Endometrium (tissue), 2 donors: ENCODE measurements around the gene RGS6.

Experiments
- FAIRE-seq: peaks from 2 replicates; lab custom pipeline; 2012; peaks lifted over from hg19 to GRCh38; lab: Jason Lieb, UNC
- donor health status: control.
- donor health status: control.

RGS6 gene

GRCh38 chr14:72014486-72014885 is 82.3 kb downstream of the RGS6 start:
- FAIRE-seq = no peak

GRCh38 chr14:72017290-72017689 is 85.1 kb downstream of the RGS6 start:
- FAIRE-seq = no peak

- FAIRE-seq = no peak
Observed at GRCh38 chr14:72023128-72024042, 91.2 kb downstream of the RGS6 start.

DNA sequence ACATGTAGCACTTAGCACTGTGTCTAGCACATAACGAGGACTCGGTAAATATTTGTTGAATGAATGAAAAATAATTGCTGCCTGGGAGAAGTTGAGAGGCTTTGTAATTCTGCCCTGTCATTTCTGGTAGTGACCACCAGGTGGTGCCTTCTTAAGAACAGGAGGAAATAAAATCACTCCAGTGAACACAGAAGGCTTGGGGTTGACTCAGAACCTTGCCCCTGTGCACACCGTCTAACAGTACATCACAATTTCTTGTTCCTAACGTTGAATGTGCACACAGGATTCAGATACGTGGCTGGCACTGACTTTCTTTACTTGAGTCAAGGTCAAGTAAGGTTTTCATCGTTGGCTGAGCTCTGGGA is 91.8 kb downstream of the RGS6 start:
- FAIRE-seq = no peak

- FAIRE-seq = no peak
Observed at GRCh38 chr14:72024504-72024903, 92.3 kb downstream of the RGS6 start.

DNA sequence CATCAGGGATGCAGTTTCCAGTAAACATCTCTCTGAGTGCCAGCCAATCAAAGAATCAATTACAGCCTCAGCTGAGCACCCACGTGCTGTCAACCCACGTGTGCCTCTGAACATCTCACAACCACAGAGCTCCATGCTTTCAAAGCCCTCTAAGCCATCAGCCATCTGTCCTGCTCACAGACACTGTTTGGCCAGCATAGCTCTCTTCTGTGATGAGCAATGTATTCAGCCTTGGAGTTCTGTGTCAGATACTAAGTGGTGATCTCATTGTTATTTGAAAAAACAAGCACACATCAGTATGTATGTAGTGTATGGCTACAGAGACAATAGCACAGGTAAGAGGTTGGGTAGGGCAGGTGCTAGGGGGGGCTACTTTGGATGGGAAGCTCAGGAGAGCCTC is 94.3 kb downstream of the RGS6 start:
- FAIRE-seq = no peak

DNA sequence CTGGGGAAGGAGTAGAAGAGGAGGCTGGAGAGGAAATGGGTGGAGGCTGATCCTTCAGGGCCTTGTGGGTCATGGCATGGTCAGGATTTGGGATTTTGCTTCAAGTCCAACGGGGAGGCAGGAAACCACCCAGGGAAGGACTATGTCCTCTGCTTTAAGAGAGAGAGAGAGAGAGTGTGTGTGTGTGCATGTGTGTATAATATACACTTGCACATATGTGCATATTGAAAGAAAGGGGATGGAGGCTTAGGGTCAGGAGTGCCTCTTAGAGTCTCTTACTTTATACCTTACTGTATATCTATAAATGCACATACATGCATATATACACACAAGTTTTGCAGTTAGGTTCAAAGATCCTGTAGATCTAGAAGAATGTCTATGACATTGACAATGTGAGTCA is 94.8 kb downstream of the RGS6 start:
- FAIRE-seq = no peak

DNA sequence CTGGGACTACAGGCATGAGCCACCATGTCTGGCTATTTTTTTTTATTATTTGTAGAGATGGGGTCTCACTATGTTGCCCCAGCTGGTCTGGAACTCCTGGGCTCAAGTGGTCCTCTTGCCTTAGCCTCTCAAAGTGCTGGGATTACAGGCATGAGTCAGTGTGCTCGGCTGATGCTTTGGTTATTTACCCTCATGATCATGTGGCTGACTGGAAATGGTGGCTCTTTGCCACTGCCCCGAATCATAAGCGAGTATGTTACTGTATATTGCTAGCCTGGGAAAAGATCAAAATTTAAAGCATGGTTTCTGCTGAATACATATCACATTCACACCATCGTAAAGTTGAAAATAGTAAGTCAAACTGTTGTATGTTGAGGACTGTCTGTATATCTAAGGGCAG is 101.1 kb downstream of the RGS6 start:
- FAIRE-seq = no peak

DNA sequence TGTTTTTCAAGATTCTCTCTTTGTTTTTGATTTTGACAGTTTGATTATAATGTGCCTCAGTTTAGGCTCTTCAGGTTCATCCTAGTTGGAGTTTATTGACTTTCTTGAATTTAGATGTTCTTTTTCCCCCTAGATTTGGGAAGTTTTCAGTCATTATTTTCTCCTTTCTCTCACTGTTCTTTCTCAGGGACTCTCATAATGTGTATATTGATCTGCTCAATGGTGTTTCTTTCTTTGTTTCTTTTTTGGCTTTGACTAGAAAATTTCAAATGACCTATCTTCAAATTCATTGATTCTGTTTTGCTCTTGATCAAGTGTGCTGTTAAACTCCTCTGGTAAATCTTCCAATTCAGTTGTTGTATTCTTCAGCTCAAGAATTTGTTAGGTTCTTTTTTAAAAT is 108.3 kb downstream of the RGS6 start:
- FAIRE-seq = no peak

DNA sequence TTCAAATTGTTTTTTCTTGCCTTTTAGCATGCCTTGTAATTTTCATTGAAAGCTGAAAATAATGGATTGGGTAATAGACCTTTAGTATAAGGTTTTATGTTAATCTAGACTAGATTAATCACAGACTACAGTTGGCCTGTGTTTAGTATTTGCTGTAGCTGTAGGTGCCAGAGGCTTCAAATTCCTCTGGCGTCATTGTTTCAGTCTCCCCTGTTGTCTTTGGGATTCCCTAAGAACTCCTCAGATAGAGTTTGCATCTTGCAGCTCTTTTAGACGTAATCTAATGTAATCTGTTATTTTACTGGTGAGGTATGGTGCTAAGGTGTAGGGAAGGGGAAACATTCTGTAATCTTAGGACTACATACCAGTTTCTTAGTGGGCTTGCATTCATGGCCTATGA is 113.0 kb downstream of the RGS6 start:
- no peak for FAIRE-seq

- FAIRE-seq = no peak
Observed at GRCh38 chr14:72045885-72046284, 113.7 kb downstream of the RGS6 start.

- FAIRE-seq = no peak
Observed at GRCh38 chr14:72049462-72049861, 117.2 kb downstream of the RGS6 start.

DNA sequence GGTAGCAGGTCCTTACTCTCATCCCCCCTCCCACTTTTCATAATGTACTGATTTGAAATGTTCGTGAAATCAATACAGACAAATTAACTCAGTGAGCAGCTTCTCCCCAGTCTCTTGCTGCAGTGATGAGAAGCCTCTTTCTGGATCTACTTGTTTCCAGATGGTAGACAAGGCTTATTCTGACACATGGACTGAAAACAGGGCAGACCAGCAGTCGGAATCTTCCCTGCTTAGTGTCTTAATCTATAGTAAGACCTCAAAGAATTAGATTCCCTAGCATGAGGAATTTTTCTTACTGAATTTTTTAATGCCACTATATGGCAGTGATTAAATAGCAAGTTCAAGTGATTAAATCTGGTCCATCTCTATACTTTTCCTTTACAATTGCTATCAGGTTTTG is 120.1 kb downstream of the RGS6 start:
- FAIRE-seq = no peak

DNA sequence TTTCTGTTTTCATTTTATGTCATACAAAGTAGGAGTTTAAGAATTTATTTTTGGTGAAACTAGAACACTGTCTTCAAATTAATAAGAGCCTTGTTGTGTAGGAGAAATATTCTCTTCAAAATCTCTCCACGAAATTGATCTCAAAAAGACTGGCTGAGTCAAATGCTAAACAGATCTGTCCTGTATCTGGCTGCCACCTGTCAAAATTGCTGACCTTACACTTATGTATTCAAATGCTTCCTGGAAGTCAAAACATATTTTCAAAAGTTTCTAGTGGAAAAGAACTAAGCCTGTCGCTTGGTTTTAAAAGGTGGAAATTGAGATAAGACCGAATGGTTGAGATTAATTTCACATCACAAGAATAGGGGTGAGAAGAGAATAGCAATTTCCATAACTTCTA is 121.4 kb downstream of the RGS6 start:
- FAIRE-seq = no peak

GRCh38 chr14:72054911-72055310 is 122.7 kb downstream of the RGS6 start:
- no peak for FAIRE-seq

DNA sequence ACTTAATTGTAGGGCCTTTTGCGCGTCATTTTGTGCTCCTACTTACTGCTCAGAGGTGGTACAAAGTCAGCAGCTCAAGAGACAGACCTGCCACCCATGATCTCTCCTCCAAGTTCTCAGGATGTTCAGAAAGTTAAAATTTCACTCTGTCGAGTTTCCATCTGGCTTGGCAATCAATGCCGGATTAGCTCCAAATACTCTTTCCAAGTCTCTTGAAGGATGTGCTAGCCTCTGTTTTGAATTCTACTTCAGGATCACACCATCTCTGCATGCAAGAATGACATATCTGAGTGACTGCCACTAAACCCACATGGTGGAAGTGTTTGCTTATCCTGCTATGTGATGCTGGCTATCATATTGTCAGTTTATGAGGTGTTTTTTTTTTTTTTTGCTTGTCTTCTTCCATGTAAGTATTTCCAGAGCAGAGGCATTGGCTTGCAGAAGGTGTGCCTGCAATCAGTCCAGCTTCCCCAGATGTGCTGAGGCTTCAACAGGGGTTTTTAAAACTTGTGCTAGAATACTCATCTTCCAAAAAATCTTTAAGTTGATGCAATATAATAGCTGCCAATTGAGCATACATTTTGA is 125.6 kb downstream of the RGS6 start:
- FAIRE-seq = no peak

GRCh38 chr14:72060460-72060859 is 128.2 kb downstream of the RGS6 start:
- FAIRE-seq = no peak

GRCh38 chr14:72060917-72061316 is 128.7 kb downstream of the RGS6 start:
- FAIRE-seq = no peak

GRCh38 chr14:72061718-72062117 is 129.5 kb downstream of the RGS6 start:
- no peak for FAIRE-seq

GRCh38 chr14:72063761-72064282 is 131.6 kb downstream of the RGS6 start:
- FAIRE-seq = no peak

DNA sequence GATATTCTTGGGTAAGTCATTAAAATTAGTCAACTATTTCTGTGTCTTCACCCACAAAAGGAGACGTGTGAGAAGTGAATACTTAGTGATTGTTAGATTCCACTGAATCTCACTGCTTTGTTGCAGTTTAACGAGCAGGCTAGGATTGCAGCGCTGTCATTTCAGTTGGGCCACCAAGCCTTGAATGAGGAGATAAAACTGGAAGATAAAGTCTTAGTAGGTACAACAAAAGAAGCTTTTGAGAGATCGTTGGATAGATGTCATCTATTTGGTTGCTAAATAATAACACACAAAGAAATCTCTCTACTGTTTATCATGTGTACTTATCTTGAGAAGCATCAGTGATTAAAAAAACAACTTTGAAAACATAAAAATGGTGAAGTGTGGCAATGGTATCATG is 132.3 kb downstream of the RGS6 start:
- FAIRE-seq = no peak

GRCh38 chr14:72070458-72070857 is 138.2 kb downstream of the RGS6 start:
- no peak for FAIRE-seq

- FAIRE-seq = no peak
Observed at GRCh38 chr14:72075649-72076334, 143.6 kb downstream of the RGS6 start.
